HEK293T (cell line): ENCODE results near the gene EFCAB6.

ENCODE experiments used
- ARNT ChIP-seq: fragments of 450-650 bp; IDR thresholded peaks from 2 replicates; pipeline ENCODE4 v1.6.1; 2017; ENCODE audit warnings: mild to moderate bottlenecking
- BHLHE40 ChIP-seq: fragments of 450-650 bp; IDR thresholded peaks from 2 replicates; pipeline ENCODE4 v1.6.1; 2016; ENCODE audit warnings: mild to moderate bottlenecking, moderate library complexity, borderline replicate concordance
- CTBP1 ChIP-seq: fragments of 450-650 bp; IDR thresholded peaks from 2 replicates; pipeline ENCODE4 v1.6.1; 2016; ENCODE audit warnings: borderline replicate concordance
- ELF4 ChIP-seq: fragments of 450-650 bp; IDR thresholded peaks from 2 replicates; pipeline ENCODE4 v1.6.1; 2017; ENCODE audit warnings: antibody characterized with exemption
- FOXA1 ChIP-seq: fragments of 450-650 bp; IDR thresholded peaks from 2 replicates; pipeline ENCODE4 v1.6.1; 2016; ENCODE audit warnings: mild to moderate bottlenecking
- FOXK2 ChIP-seq: fragments of 450-650 bp; IDR thresholded peaks from 2 replicates; pipeline ENCODE4 v1.6.1; 2016; ENCODE audit warnings: mild to moderate bottlenecking
- FOXM1 ChIP-seq: fragments of 450-650 bp; IDR thresholded peaks from 2 replicates; pipeline ENCODE4 v1.6.1; 2017; ENCODE audit warnings: mild to moderate bottlenecking, borderline replicate concordance
- HDGF ChIP-seq: fragments of 450-650 bp; IDR thresholded peaks from 2 replicates; pipeline ENCODE4 v1.6.1; 2017; ENCODE audit warnings: antibody characterized with exemption, borderline replicate concordance
- L3MBTL2 ChIP-seq: fragments of 450-650 bp; conservative IDR thresholded peaks from 2 replicates; pipeline ENCODE4 v1.6.1; 2016; ENCODE audit warnings: mild to moderate bottlenecking
- NFRKB ChIP-seq: fragments of 450-650 bp; IDR thresholded peaks from 2 replicates; pipeline ENCODE4 v1.6.1; 2016; ENCODE audit warnings: mild to moderate bottlenecking, moderate library complexity
- SP1 ChIP-seq: fragments of 450-650 bp; IDR thresholded peaks from 2 replicates; pipeline ENCODE4 v1.6.1; 2017
- TF ChIP-seq, protein P1 (sequence below): fragments of 450-650 bp; IDR thresholded peaks from 2 replicates; pipeline ENCODE4 v1.6.1; 2016

DNA sequence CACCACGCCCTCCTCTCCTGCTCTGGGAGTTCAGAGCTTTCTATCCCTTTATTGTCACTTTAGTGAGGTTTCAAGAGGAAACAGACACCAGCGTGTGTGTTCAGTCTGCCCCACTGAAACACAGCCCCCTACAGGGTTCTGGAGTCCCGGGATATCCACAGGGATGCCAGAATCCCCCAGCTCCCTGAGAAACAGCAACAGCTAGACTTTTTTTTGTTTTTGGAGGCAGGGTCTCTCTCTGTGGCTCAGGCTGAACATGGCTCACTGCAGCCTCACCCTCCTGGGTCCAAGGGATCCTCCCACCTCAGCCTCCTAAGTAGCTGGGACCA is 39.8 kb upstream of the EFCAB6 start:
- TF ChIP-seq CTBP1 (no peak), ELF4 (no peak), L3MBTL2 (no peak), FOXM1 (no peak), FOXK2 (no peak), NFRKB (no peak), FOXA1 (no peak), SP1 (no peak), ARNT (no peak), BHLHE40 (no peak), HDGF (no peak)
- TF ChIP-seq, protein P1, sequence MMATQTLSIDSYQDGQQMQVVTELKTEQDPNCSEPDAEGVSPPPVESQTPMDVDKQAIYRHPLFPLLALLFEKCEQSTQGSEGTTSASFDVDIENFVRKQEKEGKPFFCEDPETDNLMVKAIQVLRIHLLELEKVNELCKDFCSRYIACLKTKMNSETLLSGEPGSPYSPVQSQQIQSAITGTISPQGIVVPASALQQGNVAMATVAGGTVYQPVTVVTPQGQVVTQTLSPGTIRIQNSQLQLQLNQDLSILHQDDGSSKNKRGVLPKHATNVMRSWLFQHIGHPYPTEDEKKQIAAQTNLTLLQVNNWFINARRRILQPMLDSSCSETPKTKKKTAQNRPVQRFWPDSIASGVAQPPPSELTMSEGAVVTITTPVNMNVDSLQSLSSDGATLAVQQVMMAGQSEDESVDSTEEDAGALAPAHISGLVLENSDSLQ: no peak
